ENCODE data around the gene TMEM52. TPM values are rescaled to one million over a fixed set of nuclear protein-coding genes. Genes with fewer than 3 reads are reported as not detected.

TMEM52 gene
- total and polyA plus RNA-seq, 2 of the 13 experiments (the other 11 are each of a cell fraction or from before 2014, with no cell fraction given): 13.2 to 18.7 TPM

GRCh38 chr1:1959840-1960479 lies 40.9 kb upstream of the TMEM52 start (continued):
- TF ChIP-seq FOXC1 (CRISPR knock-in tag; IDR thresholded peaks at IDR 0.05; ENCODE audit: borderline replicate concordance) (peak; percentile 70; the same call in 1 of the 2 replicates), JDP2 (CRISPR knock-in tag; IDR thresholded peaks at IDR 0.05; ENCODE audit: borderline replicate concordance) (no peak), NRL (CRISPR knock-in tag; IDR thresholded peaks at IDR 0.05; ENCODE audit: borderline replicate concordance) (peak; percentile 28; the same call in 1 of the 2 replicates), ZNF276 (CRISPR knock-in tag; IDR thresholded peaks at IDR 0.05; ENCODE audit: low read depth) (no peak), ZNF260 (CRISPR knock-in tag; IDR thresholded peaks at IDR 0.05; ENCODE audit: borderline replicate concordance, low read depth) (no peak), SALL2 (CRISPR knock-in tag; IDR thresholded peaks at IDR 0.05) (peak; percentile 68; the same call in 1 of the 2 replicates), ZNF639 (CRISPR knock-in tag; conservative IDR thresholded peaks at IDR 0.05) (no peak), IKZF5 (CRISPR knock-in tag; IDR thresholded peaks at IDR 0.05) (peak; percentile 51), PHF20 (CRISPR knock-in tag; IDR thresholded peaks at IDR 0.05) (peak; percentile 17; the same call in 1 of the 2 replicates), ZNF136 (CRISPR knock-in tag; IDR thresholded peaks at IDR 0.05; ENCODE audit: low read depth) (no peak), ZNF414 (CRISPR knock-in tag; IDR thresholded peaks at IDR 0.05) (no peak), ZBTB44 (CRISPR knock-in tag; IDR thresholded peaks at IDR 0.05) (no peak), SKIL (CRISPR knock-in tag; IDR thresholded peaks at IDR 0.05; ENCODE audit: borderline replicate concordance) (peak; percentile 78; the same call in 1 of the 2 replicates), ZNF512 (CRISPR knock-in tag; IDR thresholded peaks at IDR 0.05) (0 out of 2 replicates have a peak, but pooled peaks have one; percentile 30), NFRKB (IDR thresholded peaks at IDR 0.05) (no peak), IRX3 (CRISPR knock-in tag; IDR thresholded peaks at IDR 0.05; ENCODE audit: borderline replicate concordance, low read depth) (no peak)
